AG10803 (cell line): ENCODE data around the gene TTC7B.

Experiments used
- DNase-seq: peaks from one replicate; pipeline ENCODE4 v3.0.0; 2010; ENCODE audit warnings: low read depth
- H3K4me3 ChIP-seq: 2 replicates; pipeline ENCODE4 v1.5.1; 2011; ENCODE audit warnings: mild to moderate bottlenecking, low read length, control low read depth
- TF ChIP-seq, protein P1 (sequence below): conservative IDR thresholded peaks from 2 replicates; pipeline ENCODE4 v1.5.1; 2011; ENCODE audit warnings: mild to moderate bottlenecking, low read length, control low read depth, inconsistent platforms

TTC7B gene

GRCh38 chr14:90624227-90624626 lies 192.0 kb downstream of the TTC7B start:
- H3K4me3 ChIP-seq, result no peak overlapping the region
- DNase-seq, result peak; percentile 22
- TF ChIP-seq, protein P1, sequence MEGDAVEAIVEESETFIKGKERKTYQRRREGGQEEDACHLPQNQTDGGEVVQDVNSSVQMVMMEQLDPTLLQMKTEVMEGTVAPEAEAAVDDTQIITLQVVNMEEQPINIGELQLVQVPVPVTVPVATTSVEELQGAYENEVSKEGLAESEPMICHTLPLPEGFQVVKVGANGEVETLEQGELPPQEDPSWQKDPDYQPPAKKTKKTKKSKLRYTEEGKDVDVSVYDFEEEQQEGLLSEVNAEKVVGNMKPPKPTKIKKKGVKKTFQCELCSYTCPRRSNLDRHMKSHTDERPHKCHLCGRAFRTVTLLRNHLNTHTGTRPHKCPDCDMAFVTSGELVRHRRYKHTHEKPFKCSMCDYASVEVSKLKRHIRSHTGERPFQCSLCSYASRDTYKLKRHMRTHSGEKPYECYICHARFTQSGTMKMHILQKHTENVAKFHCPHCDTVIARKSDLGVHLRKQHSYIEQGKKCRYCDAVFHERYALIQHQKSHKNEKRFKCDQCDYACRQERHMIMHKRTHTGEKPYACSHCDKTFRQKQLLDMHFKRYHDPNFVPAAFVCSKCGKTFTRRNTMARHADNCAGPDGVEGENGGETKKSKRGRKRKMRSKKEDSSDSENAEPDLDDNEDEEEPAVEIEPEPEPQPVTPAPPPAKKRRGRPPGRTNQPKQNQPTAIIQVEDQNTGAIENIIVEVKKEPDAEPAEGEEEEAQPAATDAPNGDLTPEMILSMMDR, result no peak

- TF ChIP-seq, protein P1, result no peak
- H3K4me3 ChIP-seq, result no peak overlapping the region
- DNase-seq, result no peak
Observed at GRCh38 chr14:90621201-90621600, 195.0 kb downstream of the TTC7B start.

GRCh38 chr14:90620568-90621077 lies 195.6 kb downstream of the TTC7B start:
- TF ChIP-seq, protein P1, result no peak
- no peak for DNase-seq
- H3K4me3 ChIP-seq, result no peak overlapping the region

DNA sequence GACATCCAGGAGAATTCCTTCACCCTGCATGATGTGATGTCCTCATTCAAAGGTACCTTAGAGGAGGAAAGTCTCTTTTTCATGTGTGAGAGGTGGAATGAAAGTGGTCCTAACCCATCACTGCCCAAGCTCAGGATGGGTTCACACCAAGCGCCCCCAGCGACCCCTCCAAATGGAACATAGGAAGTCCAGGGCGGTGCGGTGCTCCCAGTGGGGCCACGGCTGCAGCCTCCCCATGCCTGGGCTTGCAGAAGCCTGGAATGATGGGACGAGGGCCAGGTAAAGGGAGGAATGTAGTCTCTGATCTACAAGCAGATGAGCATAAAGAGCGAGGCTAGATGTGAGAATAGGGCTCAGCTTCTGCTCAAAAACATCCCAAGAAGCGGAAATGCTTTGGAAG lies 196.3 kb downstream of the TTC7B start:
- TF ChIP-seq, protein P1, result no peak
- H3K4me3 ChIP-seq, result no peak overlapping the region
- DNase-seq, result no peak

DNA sequence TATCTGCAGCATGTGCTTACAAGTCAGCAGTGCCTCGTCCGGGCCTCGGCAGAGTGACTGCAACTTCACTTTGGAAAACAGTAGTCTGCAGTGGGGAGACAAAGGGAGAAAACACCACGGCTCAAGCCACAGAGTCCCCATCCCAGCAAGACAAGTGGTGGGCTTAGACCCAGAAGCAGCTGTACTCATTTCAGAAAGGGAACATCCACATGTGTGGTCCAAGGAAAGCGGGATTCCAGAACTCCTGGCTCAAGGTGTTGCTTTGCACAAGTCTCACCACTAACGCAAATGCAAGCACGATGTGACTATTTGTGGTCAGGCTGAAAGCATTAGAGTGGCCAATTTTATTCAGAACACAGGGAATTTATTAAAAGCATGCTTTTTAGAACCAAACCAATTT lies 198.3 kb downstream of the TTC7B start:
- DNase-seq, result no peak
- TF ChIP-seq, protein P1, result no peak
- H3K4me3 ChIP-seq, result no peak overlapping the region

DNA sequence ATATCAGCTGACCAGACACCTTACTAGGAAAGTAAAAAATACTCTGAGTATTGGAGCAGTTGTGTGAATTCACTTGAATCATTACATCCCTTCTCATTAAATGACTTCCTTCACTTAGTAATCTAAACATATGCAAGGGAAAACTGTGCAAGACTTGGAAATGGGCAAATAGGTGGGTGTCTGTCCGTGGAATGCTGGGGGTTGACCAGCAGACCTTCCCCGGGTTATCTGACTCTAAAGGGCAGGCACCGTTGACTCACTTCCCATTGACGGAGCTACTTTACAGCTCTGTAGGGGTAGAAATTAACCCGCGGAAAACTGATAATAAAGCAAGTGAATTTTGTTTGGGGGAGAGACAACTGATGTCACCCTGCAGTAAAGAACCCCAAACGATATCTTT lies 199.3 kb downstream of the TTC7B start:
- TF ChIP-seq, protein P1, result no peak
- no peak for DNase-seq
- H3K4me3 ChIP-seq, result no peak overlapping the region

- H3K4me3 ChIP-seq, result no peak overlapping the region
- no peak for DNase-seq
- TF ChIP-seq, protein P1, result no peak
Observed at GRCh38 chr14:90616313-90616712, 199.9 kb downstream of the TTC7B start.
